Muscle of arm (tissue), 14 donors: Measurements from ENCODE around the gene CSN3. TPM values are rescaled to one million over a fixed set of nuclear protein-coding genes. Genes with fewer than 3 reads are reported as not detected.
"Not testable (repeated sequence)": the region's sequence is repeated elsewhere in the genome, so short reads cannot be mapped to it uniquely, and the experiment has no call there.

Experiments used
- DNase-seq: peaks from one replicate; pipeline ENCODE4 v3.0.0-alpha.2; 2013
- long read RNA-seq, 11 donors: transcript quantifications; one replicate each; lab custom pipeline, GENCODE V29; 2026
- polyA plus RNA-seq, 12 donors: library from polyadenylated mRNA; unstranded; fragments of 120-200 nt; gene quantifications; one replicate each; pipeline ENCODE4 v1.2.1, GENCODE V29; 2013; ENCODE audit not compliant: insufficient read length in 12 of 12

The CSN3 gene
- under 1 TPM in 1 of 12 donors, not detected in 11; 0.21 TPM for polyA plus RNA-seq
- long read RNA-seq, donor 1: 0 reads
- long read RNA-seq, donor 2: 0 reads
- long read RNA-seq, donor 3: 0 reads
- long read RNA-seq, donor 4: 0 reads
- long read RNA-seq, donor 5: 0 reads
- long read RNA-seq, donor 6: 0 reads
- long read RNA-seq, donor 7: 0 reads
- long read RNA-seq, donor 8: 0 reads
- long read RNA-seq, donor 9: 0 reads
- long read RNA-seq, donor 10: 0 reads
- long read RNA-seq, donor 11: 0 reads

- not testable (repeated sequence) for DNase-seq
Measured at GRCh38 chr4:70242297-70242696, at the start of gene CSN3. Gene CSN3, plus strand, starts transcription at chr4:70242597. Its CDS starts 2,223 bp downstream, at chr4:70244820.

GRCh38 chr4:70192895-70193294, 49.5 kb upstream of the CSN3 start:
- no peak for DNase-seq

- DNase-seq: no peak
Measured at GRCh38 chr4:70195425-70195824, 47.0 kb upstream of the CSN3 start, which contains the start of gene ODAM. Gene ODAM, plus strand, starts transcription at chr4:70195725. Its CDS starts 819 bp downstream, at chr4:70196544.

- no peak for DNase-seq
Measured at GRCh38 chr4:70196857-70197256, 45.5 kb upstream of the CSN3 start.

GRCh38 chr4:70197842-70198241, 44.6 kb upstream of the CSN3 start:
- no peak for DNase-seq

- no peak for DNase-seq
Measured at GRCh38 chr4:70203601-70204000, 38.8 kb upstream of the CSN3 start.

GRCh38 chr4:70212752-70213151, 29.6 kb upstream of the CSN3 start:
- not testable (repeated sequence) for DNase-seq

GRCh38 chr4:70216109-70216508, 26.3 kb upstream of the CSN3 start:
- not testable (repeated sequence) for DNase-seq

- DNase-seq: not testable (repeated sequence)
Measured at GRCh38 chr4:70216550-70216949, 25.8 kb upstream of the CSN3 start.

- DNase-seq: not testable (repeated sequence)
Measured at GRCh38 chr4:70221389-70221788, 21.0 kb upstream of the CSN3 start.

- not testable (repeated sequence) for DNase-seq
Measured at GRCh38 chr4:70221818-70222217, 20.6 kb upstream of the CSN3 start.

GRCh38 chr4:70225824-70226223, 16.6 kb upstream of the CSN3 start, which contains the start of gene FDCSP:
Gene FDCSP, plus strand, starts transcription at chr4:70226124. Its CDS starts 5,071 bp downstream, at chr4:70231195.
- no peak for DNase-seq

GRCh38 chr4:70236125-70236524, 6.3 kb upstream of the CSN3 start:
- no peak for DNase-seq

GRCh38 chr4:70239131-70239883, 3.1 kb upstream of the CSN3 start:
- no peak for DNase-seq

GRCh38 chr4:70239884-70240591, 2.4 kb upstream of the CSN3 start:
- DNase-seq: no peak

- no peak for DNase-seq
Measured at GRCh38 chr4:70243091-70243490, 694 bp downstream of the CSN3 start.

GRCh38 chr4:70251250-70251944, 9.0 kb downstream of the CSN3 start:
- no peak for DNase-seq

GRCh38 chr4:70251945-70252277, 9.5 kb downstream of the CSN3 start:
- DNase-seq: no peak

- DNase-seq: peak; percentile 2
Measured at GRCh38 chr4:70269674-70270073, 27.3 kb downstream of the CSN3 start.

- no peak for DNase-seq
Measured at GRCh38 chr4:70277121-70277520, 34.7 kb downstream of the CSN3 start.

GRCh38 chr4:70280567-70280966, 38.2 kb downstream of the CSN3 start:
- DNase-seq: no peak

GRCh38 chr4:70288651-70289050, 46.3 kb downstream of the CSN3 start:
- DNase-seq: no peak
